Breast epithelium (tissue), 4 donors: Measurements from ENCODE around the gene POMP. TPM values are rescaled to one million over a fixed set of nuclear protein-coding genes. Genes with fewer than 3 reads are reported as not detected.

Experiments
- DNase-seq, 2 donors: peaks; one replicate each; pipeline ENCODE4 v3.0.0-alpha.2; 2019; ENCODE audit warnings: low spot score in 2 of 2
- H3K27ac ChIP-seq, 2 donors: fragments of 200-600 bp; sonication (generic) in 1 of 2; one replicate each; pipeline ENCODE4 v1.5.1; 2016 to 2019; ENCODE audit warnings: mild to moderate bottlenecking in 1 of 2
- H3K27me3 ChIP-seq, 2 donors: fragments of 200-600 bp; sonication (generic) in 1 of 2; one replicate each; pipeline versions ENCODE4 v1.5.1 to v1.6.0; 2017 to 2019; ENCODE audit warnings: control low read depth in 1 of 2, mild to moderate bottlenecking in 1 of 2
- H3K36me3 ChIP-seq: fragments of 200-600 bp; one replicate; pipeline ENCODE4 v1.5.1; 2019
- H3K4me1 ChIP-seq, 2 donors: fragments of 200-600 bp; sonication (generic); one replicate each; pipeline ENCODE4 v1.5.1; 2016 to 2019; ENCODE audit warnings: control low read depth in 1 of 2
- H3K4me3 ChIP-seq, 3 donors: fragments of 200-600 bp; sonication (generic); 1 replicate in 2 of 3; 2 replicates in 1 of 3; pipeline ENCODE4 v1.5.1; 2016 to 2019; ENCODE audit warnings: mild to moderate bottlenecking in 3 of 3, moderate library complexity in 2 of 3
- H3K9me3 ChIP-seq, 2 donors: fragments of 200-600 bp; sonication (generic) in 1 of 2; one replicate each; pipeline ENCODE4 v1.5.1; 2016 to 2019; ENCODE audit warnings: control low read depth in 1 of 2
- POLR2A ChIP-seq: fragments of 450-650 bp; IDR thresholded peaks from one replicate; pipeline ENCODE4 v1.6.1; 2016; ENCODE audit warnings: antibody characterized with exemption, mild to moderate bottlenecking, moderate library complexity
- POLR2AphosphoS5 ChIP-seq, 3 donors: sonication (generic); formaldehyde crosslinking; IDR thresholded peaks; one replicate each; pipeline ENCODE4 v1.6.1; 2017; ENCODE audit warnings: antibody characterized with exemption in 3 of 3
- intact Hi-C: fragments of 100-400 bp; cut with DNase I; formaldehyde crosslinking; loops from one replicate; pipeline ENCODE4 v1.15.1; 2023; ENCODE audit warnings: low total_unique reads
- total RNA-seq, 3 donors: library from RNA; depleted of rRNA; stranded (reverse); fragments of >200 nt; gene quantifications; one replicate each; pipeline ENCODE4 v1.1.0, GENCODE V29; 2016
- TF ChIP-seq, protein P1 (sequence below), 3 donors: fragments of 450-650 bp; IDR thresholded peaks; one replicate each; pipeline ENCODE4 v1.5.1; 2016 to 2017; ENCODE audit warnings: antibody characterized with exemption in 3 of 3, mild to moderate bottlenecking in 3 of 3, moderate library complexity in 3 of 3

POMP gene
- total RNA-seq, 3 donors from 2014 or later, result 47.3 to 72.5 (median 65.5) TPM

GRCh38 chr13:28704919-28705318 is 46.0 kb downstream of the POMP start:
- H3K4me3 ChIP-seq, result no peak overlapping the region
- no peaks in the 10 kb centered on the region for H3K9me3 ChIP-seq
- no peak for DNase-seq
- no peak overlapping the region for H3K27ac ChIP-seq
- intact Hi-C loops, result no loop called here
- TF ChIP-seq POLR2AphosphoS5 (IDR thresholded peaks at IDR 0.05) (no peak), POLR2A (no peak)
- TF ChIP-seq, protein P1, sequence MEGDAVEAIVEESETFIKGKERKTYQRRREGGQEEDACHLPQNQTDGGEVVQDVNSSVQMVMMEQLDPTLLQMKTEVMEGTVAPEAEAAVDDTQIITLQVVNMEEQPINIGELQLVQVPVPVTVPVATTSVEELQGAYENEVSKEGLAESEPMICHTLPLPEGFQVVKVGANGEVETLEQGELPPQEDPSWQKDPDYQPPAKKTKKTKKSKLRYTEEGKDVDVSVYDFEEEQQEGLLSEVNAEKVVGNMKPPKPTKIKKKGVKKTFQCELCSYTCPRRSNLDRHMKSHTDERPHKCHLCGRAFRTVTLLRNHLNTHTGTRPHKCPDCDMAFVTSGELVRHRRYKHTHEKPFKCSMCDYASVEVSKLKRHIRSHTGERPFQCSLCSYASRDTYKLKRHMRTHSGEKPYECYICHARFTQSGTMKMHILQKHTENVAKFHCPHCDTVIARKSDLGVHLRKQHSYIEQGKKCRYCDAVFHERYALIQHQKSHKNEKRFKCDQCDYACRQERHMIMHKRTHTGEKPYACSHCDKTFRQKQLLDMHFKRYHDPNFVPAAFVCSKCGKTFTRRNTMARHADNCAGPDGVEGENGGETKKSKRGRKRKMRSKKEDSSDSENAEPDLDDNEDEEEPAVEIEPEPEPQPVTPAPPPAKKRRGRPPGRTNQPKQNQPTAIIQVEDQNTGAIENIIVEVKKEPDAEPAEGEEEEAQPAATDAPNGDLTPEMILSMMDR (IDR thresholded peaks at IDR 0.05), result no peak
- peaks cover 6% of the 10 kb centered on the region for H3K36me3 ChIP-seq
- H3K4me1 ChIP-seq, result no peaks in the 10 kb centered on the region
- no peaks in the 10 kb centered on the region for H3K27me3 ChIP-seq

GRCh38 chr13:28705461-28706083 is 46.6 kb downstream of the POMP start:
- no peak for DNase-seq
- H3K27me3 ChIP-seq, result no peaks in the 10 kb centered on the region
- no peaks in the 10 kb centered on the region for H3K9me3 ChIP-seq
- intact Hi-C loops, result no loop called here
- H3K4me3 ChIP-seq, result no peak overlapping the region
- H3K4me1 ChIP-seq, result no peaks in the 10 kb centered on the region
- H3K27ac ChIP-seq, result no peak overlapping the region
- H3K36me3 ChIP-seq, result peaks cover 6% of the 10 kb centered on the region
- TF ChIP-seq POLR2AphosphoS5 (IDR thresholded peaks at IDR 0.05), result no peak
- TF ChIP-seq, protein P1 (IDR thresholded peaks at IDR 0.05), result no peak
- TF ChIP-seq POLR2A, result no peak

DNA sequence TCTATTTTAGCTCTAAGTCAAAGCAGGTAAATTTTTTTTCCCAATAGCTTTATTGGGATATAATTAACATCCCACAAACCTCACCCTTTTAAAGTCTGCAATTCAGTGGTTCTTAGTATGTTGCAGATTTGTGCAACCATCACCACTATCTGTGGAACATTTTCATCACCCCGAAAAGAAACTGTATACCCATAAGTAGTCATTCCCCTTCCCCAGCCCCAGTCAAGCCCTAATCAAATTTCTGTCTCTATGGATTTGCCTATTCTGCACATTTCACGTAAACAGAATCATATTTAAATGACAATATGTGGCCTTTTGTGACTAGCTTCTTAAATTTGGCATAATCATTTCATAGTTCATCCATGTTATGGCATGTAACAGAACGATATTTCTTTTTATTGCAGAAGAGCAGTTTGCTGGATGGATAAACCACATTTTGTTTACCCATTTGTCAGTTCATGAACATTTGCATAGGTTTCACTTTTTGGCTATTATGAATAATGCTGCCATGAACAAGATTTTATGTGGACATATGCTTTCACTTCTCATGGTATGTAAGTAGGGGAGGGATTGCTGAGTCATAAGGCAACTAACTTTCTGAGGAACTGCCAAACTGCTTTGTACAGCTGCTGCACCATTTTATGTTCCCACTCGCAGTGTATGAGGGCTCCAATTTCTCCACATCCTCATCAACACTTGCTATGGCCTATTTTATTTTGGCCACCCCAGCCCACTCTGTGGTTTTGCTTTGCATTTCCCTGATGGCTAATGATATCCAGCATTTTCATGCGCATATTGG is 48.9 kb downstream of the POMP start:
- Histone ChIP-seq H3K27me3 (no peaks in the 10 kb centered on the region), H3K9me3 (no peaks in the 10 kb centered on the region), H3K36me3 (peaks cover 3% of the 10 kb centered on the region), H3K4me1 (no peaks in the 10 kb centered on the region), H3K27ac (no peak overlapping the region), H3K4me3 (no peak overlapping the region)
- DNase-seq, result no peak
- TF ChIP-seq, protein P1 (IDR thresholded peaks at IDR 0.05), result no peak
- TF ChIP-seq POLR2AphosphoS5 (IDR thresholded peaks at IDR 0.05) (no peak), POLR2A (no peak)
- intact Hi-C loops, result no loop called here

- no peak for DNase-seq
- no peaks in the 10 kb centered on the region for H3K4me1 ChIP-seq
- H3K4me3 ChIP-seq, result no peak overlapping the region
- TF ChIP-seq POLR2AphosphoS5 (IDR thresholded peaks at IDR 0.05) (no peak), POLR2A (no peak)
- TF ChIP-seq, protein P1 (IDR thresholded peaks at IDR 0.05), result no peak
- H3K9me3 ChIP-seq, result no peaks in the 10 kb centered on the region
- intact Hi-C loops, result no loop called here
- H3K27me3 ChIP-seq, result no peaks in the 10 kb centered on the region
- no peak overlapping the region for H3K27ac ChIP-seq
- no peaks in the 10 kb centered on the region for H3K36me3 ChIP-seq
Observed at GRCh38 chr13:28710161-28710560, 51.2 kb downstream of the POMP start.

GRCh38 chr13:28714651-28715050 is 55.7 kb downstream of the POMP start:
- TF ChIP-seq, protein P1 (IDR thresholded peaks at IDR 0.05), result no peak
- no peak for TF ChIP-seq POLR2A
- no peak for TF ChIP-seq POLR2AphosphoS5 (IDR thresholded peaks at IDR 0.05)
- intact Hi-C loops, result no loop called here

More at GRCh38 chr13:28714651-28715050, 55.7 kb downstream of the POMP start:
- no peaks in the 10 kb centered on the region for H3K27me3 ChIP-seq
- no peak for DNase-seq
- no peak overlapping the region for H3K27ac ChIP-seq
- no peaks in the 10 kb centered on the region for H3K36me3 ChIP-seq
- no peaks in the 10 kb centered on the region for H3K9me3 ChIP-seq
- H3K4me3 ChIP-seq, result no peak overlapping the region
- H3K4me1 ChIP-seq, result no peaks in the 10 kb centered on the region
